Measurements from ENCODE around the gene ABHD2. TPM values are rescaled to one million over a fixed set of nuclear protein-coding genes. Genes with fewer than 3 reads are reported as not detected.

ABHD2 gene
- total and polyA plus RNA-seq, 2 experiments from 2014 or later, result 5.2 to 15.2 TPM

DNA sequence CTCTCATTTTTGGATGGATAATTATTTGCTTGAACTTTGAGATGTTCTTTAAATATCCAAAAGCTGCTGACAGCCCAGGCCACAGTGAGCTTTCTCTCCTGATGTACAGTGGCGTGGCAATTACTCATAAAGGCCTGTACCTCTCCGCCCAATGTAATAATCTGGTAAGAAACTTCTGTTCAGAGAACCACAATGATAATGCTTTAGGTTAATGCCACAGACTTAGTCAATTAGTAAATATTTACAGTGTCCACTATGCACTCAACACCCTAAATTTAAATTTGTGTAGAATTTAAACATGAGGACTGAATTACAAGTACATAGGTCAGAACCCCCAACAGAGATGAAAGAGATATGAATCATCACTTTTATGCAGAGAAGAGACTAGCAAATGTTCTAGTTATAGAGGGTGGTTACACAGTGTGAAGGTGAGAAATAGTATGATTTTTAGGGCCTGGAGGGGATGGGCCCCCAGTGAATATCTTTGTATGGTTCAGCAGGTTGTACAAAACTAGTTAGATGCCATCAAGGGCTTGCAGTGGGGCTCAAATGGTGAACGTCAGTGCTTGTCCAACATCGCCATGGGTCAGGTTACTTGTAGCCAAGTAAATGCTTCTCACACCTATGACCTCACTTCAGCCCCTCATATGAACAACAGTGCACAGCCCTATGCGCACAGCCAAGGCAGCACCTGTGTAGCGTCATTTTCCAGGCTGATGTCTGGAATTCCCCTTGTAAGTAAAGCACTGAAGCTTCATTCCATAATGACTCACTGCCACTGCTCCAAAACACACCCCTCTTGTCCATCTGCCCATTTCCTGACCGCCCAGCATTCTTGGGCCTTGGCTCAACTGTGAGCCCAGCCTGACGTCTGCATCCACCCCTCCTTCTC, 13.3 kb downstream of the ABHD2 start:
- Mint-ChIP-seq H3K4me1 (peaks cover 16% of the 10 kb centered on the region), H3K27me3 (ENCODE audit: insufficient read depth, low read depth, poor library complexity) (peaks cover 2% of the 10 kb centered on the region), H3K4me3 (no peak overlapping the region), H3K27ac (no peak overlapping the region), H3K36me3 (ENCODE audit: low read depth) (peaks cover 3% of the 10 kb centered on the region; the same call in 2 of the 3 replicates), H3K9me3 (no peaks in the 10 kb centered on the region)
- Histone ChIP-seq H3F3A (replicated peaks; ENCODE audit: low read depth) (no peaks in the 10 kb centered on the region), H3K27me3 (ENCODE audit: insufficient read depth) (no peaks in the 10 kb centered on the region), H3K36me3 (ENCODE audit: insufficient read depth) (no peaks in the 10 kb centered on the region), H3K4me3 (no peak overlapping the region), H3K9me2 (ENCODE audit: insufficient read depth) (peaks cover 3% of the 10 kb centered on the region; the same call in 1 of the 2 replicates), H3K27ac (ENCODE audit: low read depth) (no peak overlapping the region), H3K4me1 (ENCODE audit: insufficient read depth) (no peaks in the 10 kb centered on the region), H3K4me2 (no peak overlapping the region), H4K20me1 (replicated peaks; ENCODE audit: insufficient read depth) (no peaks in the 10 kb centered on the region; the same call in 1 of the 2 replicates), H3K79me2 (replicated peaks; ENCODE audit: insufficient read depth) (no peaks in the 10 kb centered on the region; the same call in 1 of the 2 replicates), H2AFZ (no peak overlapping the region)
- no peak for DNase-seq (ENCODE audit: low spot score)
- TF ChIP-seq STAT1 (IDR thresholded peaks at IDR 0.05; ENCODE audit: unreplicated experiment) (no peak), POLR2AphosphoS5 (IDR thresholded peaks at IDR 0.05; ENCODE audit: low read depth) (no peak), ZNF331 (CRISPR knock-in tag; IDR thresholded peaks at IDR 0.05; ENCODE audit: low read depth) (no peak), ZNF114 (CRISPR knock-in tag; IDR thresholded peaks at IDR 0.05) (no peak), CREB1 (CRISPR knock-in tag; IDR thresholded peaks at IDR 0.05; ENCODE audit: low read depth) (no peak), EZH2phosphoT487 (IDR thresholded peaks at IDR 0.05; ENCODE audit: unreplicated experiment) (no peak), NANOG (IDR thresholded peaks at IDR 0.05; ENCODE audit: borderline replicate concordance) (no peak), EZH2 (IDR thresholded peaks at IDR 0.05; ENCODE audit: low read depth, unreplicated experiment) (no peak), JUNB (IDR thresholded peaks at IDR 0.05; ENCODE audit: unreplicated experiment) (no peak)
- TF ChIP-seq, protein P1, sequence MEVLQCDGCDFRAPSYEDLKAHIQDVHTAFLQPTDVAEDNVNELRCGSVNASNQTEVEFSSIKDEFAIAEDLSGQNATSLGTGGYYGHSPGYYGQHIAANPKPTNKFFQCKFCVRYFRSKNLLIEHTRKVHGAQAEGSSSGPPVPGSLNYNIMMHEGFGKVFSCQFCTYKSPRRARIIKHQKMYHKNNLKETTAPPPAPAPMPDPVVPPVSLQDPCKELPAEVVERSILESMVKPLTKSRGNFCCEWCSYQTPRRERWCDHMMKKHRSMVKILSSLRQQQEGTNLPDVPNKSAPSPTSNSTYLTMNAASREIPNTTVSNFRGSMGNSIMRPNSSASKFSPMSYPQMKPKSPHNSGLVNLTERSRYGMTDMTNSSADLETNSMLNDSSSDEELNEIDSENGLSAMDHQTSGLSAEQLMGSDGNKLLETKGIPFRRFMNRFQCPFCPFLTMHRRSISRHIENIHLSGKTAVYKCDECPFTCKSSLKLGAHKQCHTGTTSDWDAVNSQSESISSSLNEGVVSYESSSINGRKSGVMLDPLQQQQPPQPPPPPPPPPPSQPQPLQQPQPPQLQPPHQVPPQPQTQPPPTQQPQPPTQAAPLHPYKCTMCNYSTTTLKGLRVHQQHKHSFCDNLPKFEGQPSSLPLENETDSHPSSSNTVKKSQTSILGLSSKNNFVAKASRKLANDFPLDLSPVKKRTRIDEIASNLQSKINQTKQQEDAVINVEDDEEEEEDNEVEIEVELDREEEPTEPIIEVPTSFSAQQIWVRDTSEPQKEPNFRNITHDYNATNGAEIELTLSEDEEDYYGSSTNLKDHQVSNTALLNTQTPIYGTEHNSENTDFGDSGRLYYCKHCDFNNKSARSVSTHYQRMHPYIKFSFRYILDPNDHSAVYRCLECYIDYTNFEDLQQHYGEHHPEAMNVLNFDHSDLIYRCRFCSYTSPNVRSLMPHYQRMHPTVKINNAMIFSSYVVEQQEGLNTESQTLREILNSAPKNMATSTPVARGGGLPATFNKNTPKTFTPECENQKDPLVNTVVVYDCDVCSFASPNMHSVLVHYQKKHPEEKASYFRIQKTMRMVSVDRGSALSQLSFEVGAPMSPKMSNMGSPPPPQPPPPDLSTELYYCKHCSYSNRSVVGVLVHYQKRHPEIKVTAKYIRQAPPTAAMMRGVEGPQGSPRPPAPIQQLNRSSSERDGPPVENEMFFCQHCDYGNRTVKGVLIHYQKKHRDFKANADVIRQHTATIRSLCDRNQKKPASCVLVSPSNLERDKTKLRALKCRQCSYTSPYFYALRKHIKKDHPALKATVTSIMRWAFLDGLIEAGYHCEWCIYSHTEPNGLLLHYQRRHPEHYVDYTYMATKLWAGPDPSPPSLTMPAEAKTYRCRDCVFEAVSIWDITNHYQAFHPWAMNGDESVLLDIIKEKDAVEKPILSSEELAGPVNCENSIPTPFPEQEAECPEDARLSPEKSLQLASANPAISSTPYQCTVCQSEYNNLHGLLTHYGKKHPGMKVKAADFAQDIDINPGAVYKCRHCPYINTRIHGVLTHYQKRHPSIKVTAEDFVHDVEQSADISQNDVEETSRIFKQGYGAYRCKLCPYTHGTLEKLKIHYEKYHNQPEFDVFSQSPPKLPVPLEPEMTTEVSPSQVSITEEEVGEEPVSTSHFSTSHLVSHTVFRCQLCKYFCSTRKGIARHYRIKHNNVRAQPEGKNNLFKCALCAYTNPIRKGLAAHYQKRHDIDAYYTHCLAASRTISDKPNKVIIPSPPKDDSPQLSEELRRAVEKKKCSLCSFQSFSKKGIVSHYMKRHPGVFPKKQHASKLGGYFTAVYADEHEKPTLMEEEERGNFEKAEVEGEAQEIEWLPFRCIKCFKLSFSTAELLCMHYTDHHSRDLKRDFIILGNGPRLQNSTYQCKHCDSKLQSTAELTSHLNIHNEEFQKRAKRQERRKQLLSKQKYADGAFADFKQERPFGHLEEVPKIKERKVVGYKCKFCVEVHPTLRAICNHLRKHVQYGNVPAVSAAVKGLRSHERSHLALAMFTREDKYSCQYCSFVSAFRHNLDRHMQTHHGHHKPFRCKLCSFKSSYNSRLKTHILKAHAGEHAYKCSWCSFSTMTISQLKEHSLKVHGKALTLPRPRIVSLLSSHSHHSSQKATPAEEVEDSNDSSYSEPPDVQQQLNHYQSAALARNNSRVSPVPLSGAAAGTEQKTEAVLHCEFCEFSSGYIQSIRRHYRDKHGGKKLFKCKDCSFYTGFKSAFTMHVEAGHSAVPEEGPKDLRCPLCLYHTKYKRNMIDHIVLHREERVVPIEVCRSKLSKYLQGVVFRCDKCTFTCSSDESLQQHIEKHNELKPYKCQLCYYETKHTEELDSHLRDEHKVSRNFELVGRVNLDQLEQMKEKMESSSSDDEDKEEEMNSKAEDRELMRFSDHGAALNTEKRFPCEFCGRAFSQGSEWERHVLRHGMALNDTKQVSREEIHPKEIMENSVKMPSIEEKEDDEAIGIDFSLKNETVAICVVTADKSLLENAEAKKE (CRISPR knock-in tag; IDR thresholded peaks at IDR 0.05), result no peak
- TF ChIP-seq, protein P2, sequence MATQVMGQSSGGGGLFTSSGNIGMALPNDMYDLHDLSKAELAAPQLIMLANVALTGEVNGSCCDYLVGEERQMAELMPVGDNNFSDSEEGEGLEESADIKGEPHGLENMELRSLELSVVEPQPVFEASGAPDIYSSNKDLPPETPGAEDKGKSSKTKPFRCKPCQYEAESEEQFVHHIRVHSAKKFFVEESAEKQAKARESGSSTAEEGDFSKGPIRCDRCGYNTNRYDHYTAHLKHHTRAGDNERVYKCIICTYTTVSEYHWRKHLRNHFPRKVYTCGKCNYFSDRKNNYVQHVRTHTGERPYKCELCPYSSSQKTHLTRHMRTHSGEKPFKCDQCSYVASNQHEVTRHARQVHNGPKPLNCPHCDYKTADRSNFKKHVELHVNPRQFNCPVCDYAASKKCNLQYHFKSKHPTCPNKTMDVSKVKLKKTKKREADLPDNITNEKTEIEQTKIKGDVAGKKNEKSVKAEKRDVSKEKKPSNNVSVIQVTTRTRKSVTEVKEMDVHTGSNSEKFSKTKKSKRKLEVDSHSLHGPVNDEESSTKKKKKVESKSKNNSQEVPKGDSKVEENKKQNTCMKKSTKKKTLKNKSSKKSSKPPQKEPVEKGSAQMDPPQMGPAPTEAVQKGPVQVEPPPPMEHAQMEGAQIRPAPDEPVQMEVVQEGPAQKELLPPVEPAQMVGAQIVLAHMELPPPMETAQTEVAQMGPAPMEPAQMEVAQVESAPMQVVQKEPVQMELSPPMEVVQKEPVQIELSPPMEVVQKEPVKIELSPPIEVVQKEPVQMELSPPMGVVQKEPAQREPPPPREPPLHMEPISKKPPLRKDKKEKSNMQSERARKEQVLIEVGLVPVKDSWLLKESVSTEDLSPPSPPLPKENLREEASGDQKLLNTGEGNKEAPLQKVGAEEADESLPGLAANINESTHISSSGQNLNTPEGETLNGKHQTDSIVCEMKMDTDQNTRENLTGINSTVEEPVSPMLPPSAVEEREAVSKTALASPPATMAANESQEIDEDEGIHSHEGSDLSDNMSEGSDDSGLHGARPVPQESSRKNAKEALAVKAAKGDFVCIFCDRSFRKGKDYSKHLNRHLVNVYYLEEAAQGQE (IDR thresholded peaks at IDR 0.05; ENCODE audit: unreplicated experiment), result no peak
- TF ChIP-seq, protein P3, sequence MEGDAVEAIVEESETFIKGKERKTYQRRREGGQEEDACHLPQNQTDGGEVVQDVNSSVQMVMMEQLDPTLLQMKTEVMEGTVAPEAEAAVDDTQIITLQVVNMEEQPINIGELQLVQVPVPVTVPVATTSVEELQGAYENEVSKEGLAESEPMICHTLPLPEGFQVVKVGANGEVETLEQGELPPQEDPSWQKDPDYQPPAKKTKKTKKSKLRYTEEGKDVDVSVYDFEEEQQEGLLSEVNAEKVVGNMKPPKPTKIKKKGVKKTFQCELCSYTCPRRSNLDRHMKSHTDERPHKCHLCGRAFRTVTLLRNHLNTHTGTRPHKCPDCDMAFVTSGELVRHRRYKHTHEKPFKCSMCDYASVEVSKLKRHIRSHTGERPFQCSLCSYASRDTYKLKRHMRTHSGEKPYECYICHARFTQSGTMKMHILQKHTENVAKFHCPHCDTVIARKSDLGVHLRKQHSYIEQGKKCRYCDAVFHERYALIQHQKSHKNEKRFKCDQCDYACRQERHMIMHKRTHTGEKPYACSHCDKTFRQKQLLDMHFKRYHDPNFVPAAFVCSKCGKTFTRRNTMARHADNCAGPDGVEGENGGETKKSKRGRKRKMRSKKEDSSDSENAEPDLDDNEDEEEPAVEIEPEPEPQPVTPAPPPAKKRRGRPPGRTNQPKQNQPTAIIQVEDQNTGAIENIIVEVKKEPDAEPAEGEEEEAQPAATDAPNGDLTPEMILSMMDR (conservative IDR thresholded peaks at IDR 0.05; ENCODE audit: low read depth in 2 of 2), result no peak
- TF ChIP-seq, protein P4, sequence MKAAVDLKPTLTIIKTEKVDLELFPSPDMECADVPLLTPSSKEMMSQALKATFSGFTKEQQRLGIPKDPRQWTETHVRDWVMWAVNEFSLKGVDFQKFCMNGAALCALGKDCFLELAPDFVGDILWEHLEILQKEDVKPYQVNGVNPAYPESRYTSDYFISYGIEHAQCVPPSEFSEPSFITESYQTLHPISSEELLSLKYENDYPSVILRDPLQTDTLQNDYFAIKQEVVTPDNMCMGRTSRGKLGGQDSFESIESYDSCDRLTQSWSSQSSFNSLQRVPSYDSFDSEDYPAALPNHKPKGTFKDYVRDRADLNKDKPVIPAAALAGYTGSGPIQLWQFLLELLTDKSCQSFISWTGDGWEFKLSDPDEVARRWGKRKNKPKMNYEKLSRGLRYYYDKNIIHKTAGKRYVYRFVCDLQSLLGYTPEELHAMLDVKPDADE (IDR thresholded peaks at IDR 0.05), result no peak
- ATAC-seq, result no peak

Data from GM23338 (cell line).